GM21825 (cell line): ENCODE data around the gene RMP24.

Experiments used
- ATAC-seq: cut with Tn5 transposase; IDR thresholded peaks from one replicate; pipeline ENCODE4 v1.9.1; 2021; ENCODE audit warnings: mild to moderate bottlenecking, moderate library complexity; ENCODE audit not compliant: unreplicated experiment

Gene RMP24

GRCh38 chr18:35972197-35973000 lies at the start of gene RMP24:
TSS of gene RMP24 (plus strand) at chr18:35972679.
- ATAC-seq, result peak; percentile 92

- no peak for ATAC-seq
Observed at GRCh38 chr18:35923939-35924684, 48.4 kb upstream of the RMP24 start.

DNA sequence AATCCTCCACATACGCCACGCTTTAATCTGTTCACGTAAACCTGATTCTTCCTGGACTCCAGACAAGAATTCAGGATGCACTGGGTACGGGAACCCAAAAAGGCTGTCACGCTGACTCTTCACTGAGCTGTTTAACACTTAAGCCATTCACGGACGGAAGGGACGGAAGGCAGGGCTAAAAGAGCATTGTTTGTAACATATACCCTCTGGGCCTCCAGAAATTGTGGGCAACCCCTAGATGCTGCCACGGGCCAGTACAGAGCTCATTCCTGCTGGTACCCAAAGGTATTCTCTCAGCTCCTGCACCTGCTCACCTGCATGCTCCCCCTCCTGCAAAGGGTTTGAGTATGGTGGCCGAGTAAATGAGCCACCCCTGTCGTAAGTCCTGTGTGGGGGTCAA lies 45.6 kb upstream of the RMP24 start:
- no peak for ATAC-seq

DNA sequence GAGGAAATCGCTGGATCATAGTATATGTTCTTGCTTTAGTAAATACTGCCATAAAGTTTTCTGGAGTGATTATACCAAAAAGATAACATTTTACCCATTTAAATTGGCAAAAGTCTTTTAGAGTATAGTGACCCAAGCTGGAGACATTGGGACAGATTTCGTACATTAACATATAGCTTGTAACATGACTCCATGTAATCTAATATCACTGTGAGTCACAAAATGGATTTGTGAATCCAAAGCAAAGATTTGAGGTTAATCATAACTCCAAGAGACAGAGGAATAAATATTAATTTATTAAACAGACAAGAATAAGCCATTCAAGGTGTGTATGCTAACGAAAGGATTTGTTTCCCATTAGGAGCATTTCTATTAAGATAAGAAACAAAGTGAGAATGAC lies 45.0 kb upstream of the RMP24 start:
- no peak for ATAC-seq

DNA sequence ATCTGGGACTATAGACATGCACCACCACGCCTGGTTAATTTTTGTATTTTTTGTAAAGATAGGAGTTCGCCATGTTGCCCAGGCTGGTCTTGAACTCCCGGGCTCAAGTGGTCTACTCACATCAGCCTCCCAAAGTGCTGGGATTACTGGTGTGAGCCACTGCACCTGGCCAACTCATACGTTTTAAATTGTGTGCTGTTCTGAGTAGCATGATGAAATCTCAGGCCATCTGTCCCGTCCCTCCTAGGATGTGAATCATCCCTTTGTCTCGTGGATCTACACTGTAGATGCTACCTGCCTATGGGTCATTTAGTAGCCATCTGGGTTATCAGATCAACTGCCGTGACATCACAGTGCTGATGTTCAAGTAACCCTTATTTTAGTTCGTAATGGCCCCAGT lies 38.5 kb upstream of the RMP24 start:
- ATAC-seq, result no peak

- no peak for ATAC-seq
Observed at GRCh38 chr18:35934891-35935290, 37.6 kb upstream of the RMP24 start.

- ATAC-seq, result no peak
Observed at GRCh38 chr18:35935805-35936204, 36.7 kb upstream of the RMP24 start.

DNA sequence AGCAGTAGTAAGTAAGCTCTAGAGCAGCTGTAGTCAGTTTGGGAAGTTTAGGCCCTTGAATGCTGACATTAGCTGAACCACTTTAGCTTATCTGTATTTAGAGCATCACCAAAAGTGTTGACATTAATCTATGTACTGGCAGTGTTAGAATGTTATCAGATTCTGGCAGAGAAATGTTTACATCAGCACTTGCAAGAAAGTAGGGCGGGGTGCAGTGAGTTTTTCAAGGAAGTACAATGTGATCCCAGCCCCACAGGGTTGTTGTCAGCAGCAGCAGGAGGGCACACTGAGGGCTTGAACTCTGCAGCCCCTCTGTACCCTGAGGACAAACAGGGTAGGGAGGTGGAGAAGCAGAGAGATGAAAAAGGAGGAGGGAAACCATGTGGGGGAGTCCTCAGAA lies 35.5 kb upstream of the RMP24 start:
- no peak for ATAC-seq

DNA sequence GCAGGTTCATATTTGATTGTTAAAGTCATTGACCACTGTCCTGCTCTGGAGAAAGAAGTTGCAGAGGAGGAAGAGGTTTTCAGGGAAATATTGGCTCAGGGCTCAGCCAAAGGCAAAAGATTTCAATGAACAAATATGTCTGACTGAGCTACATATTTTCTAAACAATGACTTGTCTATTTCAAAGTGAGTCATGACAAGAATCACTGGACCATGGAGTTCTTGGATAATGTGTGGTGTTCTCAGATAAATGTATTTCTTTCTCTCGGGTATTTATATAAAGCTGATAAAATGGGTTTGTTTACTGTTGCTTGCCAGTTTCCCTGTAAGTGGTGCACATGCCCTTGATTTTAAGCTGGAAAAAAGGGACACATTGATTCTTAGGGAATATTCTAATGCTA lies 34.3 kb upstream of the RMP24 start:
- ATAC-seq, result no peak

- ATAC-seq, result no peak
Observed at GRCh38 chr18:35938562-35938961, 33.9 kb upstream of the RMP24 start.

- ATAC-seq, result no peak
Observed at GRCh38 chr18:35939138-35939537, 33.3 kb upstream of the RMP24 start.

DNA sequence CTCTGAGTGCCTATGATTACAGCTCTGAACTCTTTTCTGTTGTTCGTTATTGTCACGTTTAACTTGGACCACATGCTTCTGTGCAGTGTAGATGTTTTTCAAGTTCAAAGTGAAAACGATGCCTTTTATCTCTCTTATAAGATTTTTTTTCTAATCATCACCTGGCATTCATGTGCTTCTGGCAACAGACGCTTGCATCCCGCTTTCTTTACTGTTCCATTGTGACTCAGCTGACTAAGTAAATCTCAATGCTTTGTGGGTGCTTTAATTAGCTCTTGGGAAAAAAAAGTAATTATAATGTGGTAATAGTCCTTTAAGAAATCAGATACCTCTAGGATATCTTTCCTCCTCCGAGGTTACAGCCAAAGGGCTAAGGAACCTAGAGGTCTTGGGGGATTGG lies 31.2 kb upstream of the RMP24 start:
- no peak for ATAC-seq

DNA sequence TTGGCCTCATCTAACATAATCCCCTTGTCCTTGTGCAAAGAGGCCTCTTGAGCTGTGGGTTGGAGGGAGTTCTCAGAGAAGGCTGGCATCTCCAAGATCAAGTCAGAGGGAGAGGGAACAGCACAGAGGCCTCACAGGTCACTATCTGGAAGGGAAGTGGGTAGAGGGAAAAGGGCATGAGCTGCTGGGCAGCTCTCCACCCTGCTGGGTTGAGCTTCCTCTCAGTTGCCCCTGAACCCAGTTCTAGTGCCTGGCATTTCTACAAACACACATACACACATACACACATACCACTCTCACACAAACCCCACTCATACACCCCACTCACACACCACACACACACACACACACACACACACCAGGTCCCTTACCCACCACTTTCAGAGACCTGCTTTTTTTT lies 30.3 kb upstream of the RMP24 start:
- ATAC-seq, result no peak

- no peak for ATAC-seq
Observed at GRCh38 chr18:35942661-35943060, 29.8 kb upstream of the RMP24 start.

DNA sequence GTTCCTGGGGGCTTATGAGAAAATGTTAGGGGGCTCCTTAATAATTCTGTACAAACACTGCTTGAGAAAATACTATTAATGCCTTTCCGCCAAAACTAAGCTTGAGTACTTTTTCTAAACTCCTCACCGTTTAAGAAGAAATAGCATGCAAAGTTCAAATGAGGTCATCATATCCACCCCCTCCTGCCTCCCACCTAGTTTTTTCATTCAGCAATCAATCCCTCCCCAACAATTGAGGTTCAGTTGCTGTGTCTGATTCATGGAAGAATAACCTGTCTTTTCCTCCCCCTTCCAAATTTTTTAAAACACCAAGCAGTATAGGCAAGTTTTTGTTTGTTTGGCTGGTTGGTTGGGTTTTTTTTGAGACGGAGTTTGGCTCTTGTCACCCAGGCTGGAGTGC lies 24.4 kb upstream of the RMP24 start:
- no peak for ATAC-seq

DNA sequence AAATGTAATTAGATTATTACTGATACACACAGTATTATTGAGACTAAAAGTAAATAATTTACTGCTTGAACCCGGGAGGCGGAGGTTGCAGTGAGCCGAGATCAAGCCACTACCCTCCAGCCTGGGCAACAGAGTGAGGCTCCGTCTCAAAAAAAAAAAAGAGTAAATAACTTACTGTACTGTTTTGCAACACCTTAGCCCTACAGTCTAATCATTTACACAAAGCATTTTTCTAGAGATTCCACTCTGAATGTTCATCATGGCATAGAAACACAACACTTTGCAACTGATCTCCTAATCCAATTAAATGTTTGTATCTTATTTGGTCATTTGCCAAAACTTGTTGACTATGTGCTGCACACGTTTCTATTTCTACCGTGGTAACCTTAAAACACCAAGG lies 23.4 kb upstream of the RMP24 start:
- no peak for ATAC-seq

DNA sequence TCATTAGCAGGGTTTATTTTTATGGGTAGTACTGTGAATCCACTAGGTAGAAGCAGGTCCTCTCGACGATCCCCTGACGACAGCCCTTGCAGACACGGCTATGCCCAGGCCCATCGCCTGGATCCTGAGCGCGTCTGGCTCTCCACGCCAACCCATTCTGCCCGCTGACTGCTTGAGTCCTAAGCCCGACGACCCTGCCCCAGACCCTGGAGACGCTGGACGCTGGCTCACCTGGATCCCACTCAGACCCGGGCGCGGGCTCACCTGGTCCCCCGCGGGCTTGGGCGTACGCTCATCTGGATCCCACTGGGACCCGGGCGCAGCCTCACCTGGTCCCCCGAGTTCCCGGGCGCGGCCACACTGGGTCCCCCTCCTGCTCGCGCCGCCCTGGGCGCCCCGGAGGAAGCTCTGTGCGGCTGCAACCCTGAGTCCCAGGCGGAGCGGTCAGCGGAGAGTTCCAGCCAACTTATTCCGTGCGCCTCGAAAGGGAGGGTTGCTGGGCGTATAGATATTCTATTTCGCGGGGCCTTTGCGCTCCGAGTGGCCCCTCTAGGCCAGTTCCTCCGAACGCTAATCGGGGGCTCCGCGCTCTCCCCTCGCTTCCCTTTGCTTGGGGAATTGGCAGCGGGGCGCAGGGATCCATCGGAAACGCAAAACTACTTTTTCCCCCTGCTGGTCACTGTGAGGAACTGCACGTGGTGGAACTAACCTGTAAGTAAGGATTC lies 22.4 kb upstream of the RMP24 start:
- ATAC-seq, result peak; percentile 59

DNA sequence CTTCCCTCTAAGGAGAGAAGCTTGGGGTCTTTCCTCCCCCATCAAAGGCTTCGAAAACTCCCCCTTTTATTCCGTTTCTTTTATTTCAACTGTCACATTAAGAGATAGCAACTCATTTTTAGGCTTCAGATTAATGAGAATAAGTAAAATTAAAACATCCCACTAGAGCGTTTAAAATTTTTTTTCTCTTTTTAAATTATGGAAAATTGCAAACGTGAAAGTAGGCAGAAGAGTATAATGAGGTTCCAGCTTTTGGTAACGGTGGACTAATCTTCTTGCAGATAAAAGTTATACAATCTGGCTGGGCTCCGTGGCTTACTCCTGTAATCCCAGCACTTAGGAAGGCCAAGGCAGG lies 21.9 kb upstream of the RMP24 start:
- no peak for ATAC-seq

GRCh38 chr18:35953688-35954087 lies 18.8 kb upstream of the RMP24 start:
- ATAC-seq, result peak; percentile 61

DNA sequence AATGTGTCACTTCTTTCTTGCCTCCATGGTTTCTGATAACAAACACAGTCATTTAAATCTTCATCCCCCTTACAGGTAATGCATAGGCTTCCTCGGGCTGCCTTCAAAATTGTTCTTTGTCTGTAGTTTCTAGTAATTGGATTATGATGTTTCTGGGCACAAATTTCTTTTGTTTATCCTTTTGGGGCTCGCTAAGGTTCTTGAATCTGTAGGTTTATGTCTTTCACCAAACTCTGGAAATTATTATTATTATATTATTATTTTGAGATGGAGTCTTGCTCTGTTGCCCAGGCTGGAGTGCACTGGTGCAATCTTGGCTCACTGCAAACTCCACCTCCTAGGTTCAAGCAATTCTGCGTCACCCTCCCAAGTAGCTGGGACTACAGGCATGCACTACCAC lies 16.3 kb upstream of the RMP24 start:
- no peak for ATAC-seq

- ATAC-seq, result no peak
Observed at GRCh38 chr18:35962320-35962719, 10.2 kb upstream of the RMP24 start.

DNA sequence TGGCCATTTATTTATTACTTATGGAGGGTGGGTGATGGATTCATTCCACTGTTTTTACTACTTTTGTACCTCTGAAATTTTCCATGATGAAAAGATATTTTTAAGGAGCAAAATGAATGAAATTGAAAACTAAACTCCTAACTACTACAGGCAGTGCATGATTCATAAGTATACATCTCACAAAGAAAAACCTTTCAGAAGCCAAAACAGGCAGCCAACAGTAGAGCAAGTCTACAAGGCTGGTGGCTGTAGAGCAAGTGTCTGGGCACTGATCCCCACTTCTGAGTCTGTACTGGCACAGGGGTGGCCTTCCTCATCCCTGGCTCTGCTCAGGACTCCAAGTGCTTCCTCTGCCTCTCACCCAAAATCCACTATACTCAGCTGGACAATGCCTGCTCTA lies 8.2 kb upstream of the RMP24 start:
- no peak for ATAC-seq
